Occipital lobe (tissue), 2 donors: ENCODE measurements around the gene ROPN1. TPM values are rescaled to one million over a fixed set of nuclear protein-coding genes. Genes with fewer than 3 reads are reported as not detected.
"Not testable (repeated sequence)": the region's sequence is repeated elsewhere in the genome, so short reads cannot be mapped to it uniquely, and the experiment has no call there.

Experiments
- DNase-seq: peaks from one replicate; lab custom pipeline; 2025; lab: John Stamatoyannopoulos, UW
- total RNA-seq: library from RNA; depleted of rRNA; stranded (reverse); fragments of >200 nt; gene quantifications from one replicate; pipeline ENCODE4 v1.2.3, GENCODE V29; 2014

ROPN1 gene
- total RNA-seq, 1 donor from 2014 or later = 0.16 TPM

GRCh38 chr3:123997543-123997942 lies 5.6 kb upstream of the ROPN1 start:
- DNase-seq = no peak

GRCh38 chr3:123993818-123994217 lies 1.9 kb upstream of the ROPN1 start:
- no peak for DNase-seq

GRCh38 chr3:123986427-123986826 lies 5.5 kb downstream of the ROPN1 start:
- no peak for DNase-seq

GRCh38 chr3:123984957-123985356 lies 7.0 kb downstream of the ROPN1 start:
- DNase-seq = no peak

DNA sequence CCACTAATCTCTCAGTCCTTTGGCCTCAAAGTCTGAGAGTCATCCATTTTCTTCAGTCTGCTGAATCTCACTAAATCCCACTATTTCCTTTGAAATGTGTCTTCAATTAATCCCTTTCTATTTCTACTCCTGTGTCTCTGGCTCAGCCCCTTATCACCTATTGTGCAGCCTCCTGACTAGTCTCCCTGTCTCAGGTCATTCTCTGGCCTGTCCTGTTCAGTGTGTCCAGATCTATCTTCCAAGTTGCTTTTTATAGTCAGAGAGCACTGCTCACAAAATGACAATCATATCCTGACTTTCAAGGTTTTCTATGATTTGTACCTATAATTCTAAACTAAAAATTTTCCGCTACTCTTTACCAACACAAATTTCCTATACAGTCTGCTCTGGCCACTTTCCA lies 7.6 kb downstream of the ROPN1 start:
- no peak for DNase-seq

DNA sequence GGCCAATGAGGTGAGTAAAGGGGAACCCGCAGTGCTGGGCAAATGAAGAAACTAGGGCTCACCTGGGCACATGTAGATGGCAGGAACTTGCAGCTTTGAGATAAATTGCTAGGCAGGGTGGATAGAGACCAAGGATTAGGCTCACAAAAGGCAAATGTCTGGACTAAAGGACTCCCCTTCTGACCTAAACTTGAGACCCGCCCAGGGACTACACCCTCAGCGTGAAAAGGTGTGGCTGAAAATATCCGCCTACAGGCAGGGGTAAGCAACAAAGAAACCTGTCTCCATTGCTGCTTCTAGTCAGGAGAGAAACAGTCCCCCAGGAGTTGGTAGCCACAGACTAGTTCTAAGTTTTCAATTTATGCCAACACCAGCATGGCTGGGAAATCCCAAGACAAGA lies 10.6 kb downstream of the ROPN1 start:
- not testable (repeated sequence) for DNase-seq

DNA sequence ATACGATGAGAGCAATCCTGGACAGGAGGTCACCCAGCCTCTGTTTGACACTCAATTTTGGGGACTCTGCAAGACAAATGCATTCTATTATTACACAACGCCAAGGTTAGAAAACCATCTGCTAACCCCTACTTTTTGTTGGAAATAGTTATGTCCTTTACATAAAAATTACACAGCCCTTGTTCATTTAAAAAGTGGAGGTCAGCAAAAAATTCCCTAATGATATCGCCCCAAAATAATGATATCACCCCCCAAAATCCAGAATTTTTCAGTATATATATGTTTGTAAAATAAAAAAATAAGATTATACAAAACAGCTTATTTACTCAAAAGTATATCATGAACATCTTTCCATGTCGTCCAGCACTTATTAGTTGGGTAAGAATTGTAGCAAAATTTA lies 11.4 kb downstream of the ROPN1 start:
- DNase-seq = no peak

- peak; percentile 54 for DNase-seq
Observed at GRCh38 chr3:123979525-123980501, 12.1 kb downstream of the ROPN1 start.

GRCh38 chr3:123976904-123977303 lies 15.0 kb downstream of the ROPN1 start:
- DNase-seq = not testable (repeated sequence)

DNA sequence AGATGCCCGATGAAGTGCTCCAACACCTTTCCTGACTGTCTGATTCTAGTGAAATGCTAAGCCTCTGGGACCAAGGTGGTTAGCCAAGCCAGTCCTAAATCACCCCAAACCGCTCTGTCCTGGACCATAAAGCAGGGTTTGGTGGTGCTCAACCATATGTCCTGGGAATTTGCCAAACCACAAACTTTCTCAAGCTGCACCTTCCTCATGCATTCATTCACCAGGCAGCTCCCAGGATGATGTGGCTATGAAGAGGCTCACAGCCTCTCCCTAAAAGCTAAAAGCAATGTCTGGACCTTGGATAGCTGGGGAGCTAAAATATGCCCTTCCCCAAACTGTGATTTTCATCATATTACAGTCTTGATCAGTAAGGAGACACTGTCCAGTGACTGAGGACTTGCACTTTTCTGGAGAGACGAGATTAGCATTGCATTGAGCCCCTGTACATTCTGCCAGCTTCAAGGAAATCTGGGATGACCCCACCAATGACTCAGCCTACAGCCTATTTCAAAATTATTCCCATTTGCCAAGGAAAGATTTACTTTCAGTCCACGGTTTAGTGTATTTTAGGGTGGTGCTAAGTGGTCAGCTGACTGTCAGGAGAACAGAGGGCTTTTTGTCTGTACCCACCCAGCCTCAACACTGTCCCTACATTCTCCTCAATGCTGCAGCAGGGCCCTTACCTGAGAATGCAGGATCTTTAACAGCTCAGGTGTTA lies 15.6 kb downstream of the ROPN1 start:
- DNase-seq = not testable (repeated sequence)

GRCh38 chr3:123975030-123975429 lies 16.9 kb downstream of the ROPN1 start:
- DNase-seq = not testable (repeated sequence)

DNA sequence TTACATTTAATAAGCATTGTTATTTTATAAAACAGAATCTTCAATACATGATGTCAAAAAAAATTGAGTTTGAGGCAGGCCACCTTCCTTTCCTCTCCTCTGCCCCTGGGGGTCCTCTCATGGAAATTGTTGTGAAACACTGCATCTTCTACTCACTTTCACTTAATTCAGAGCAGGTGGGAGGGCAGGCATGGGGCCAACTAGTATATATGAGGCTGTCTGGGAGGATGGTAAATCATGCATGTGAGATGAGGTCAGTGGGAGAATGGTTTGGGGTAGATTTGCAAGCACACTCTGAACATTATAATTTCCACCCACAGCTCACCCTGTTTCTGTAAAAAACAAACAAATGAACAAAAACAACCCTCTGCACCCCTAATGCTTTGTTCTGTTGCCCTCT lies 20.5 kb downstream of the ROPN1 start:
- no peak for DNase-seq

- not testable (repeated sequence) for DNase-seq
Observed at GRCh38 chr3:123967260-123967659, 24.7 kb downstream of the ROPN1 start.

DNA sequence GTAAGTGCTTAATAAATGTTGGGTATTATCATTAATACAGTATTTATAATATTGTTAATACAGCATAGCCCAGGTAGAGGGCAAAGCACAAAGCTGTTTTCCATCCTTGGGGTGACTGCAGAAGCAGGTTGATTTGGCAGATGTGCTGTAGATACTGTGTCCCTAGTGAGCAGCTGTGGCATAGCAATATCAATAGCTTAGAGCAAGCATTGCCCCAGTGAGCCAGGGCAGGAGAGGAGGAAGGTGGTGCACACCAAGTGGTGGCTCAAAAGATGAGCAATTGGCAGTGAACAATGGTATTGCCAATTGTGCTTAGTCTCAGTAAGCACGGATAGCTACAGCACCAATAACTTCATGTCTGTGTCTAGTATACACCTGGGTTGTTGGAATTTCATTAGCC lies 25.1 kb downstream of the ROPN1 start:
- not testable (repeated sequence) for DNase-seq

GRCh38 chr3:123964793-123965192 lies 27.1 kb downstream of the ROPN1 start:
- DNase-seq = not testable (repeated sequence)

GRCh38 chr3:123961508-123961856 lies 30.4 kb downstream of the ROPN1 start:
- no peak for DNase-seq

- DNase-seq = peak; percentile 90
Observed at GRCh38 chr3:123960781-123961507, 31.0 kb downstream of the ROPN1 start, which contains the start of gene CCDC14. CCDC14 (minus strand) TSS chr3:123961229; CDS start chr3:123961173, 56 bp downstream.

- DNase-seq = no peak
Observed at GRCh38 chr3:123953735-123954134, 38.2 kb downstream of the ROPN1 start.

GRCh38 chr3:123952844-123953520 lies 38.9 kb downstream of the ROPN1 start:
- no peak for DNase-seq

DNA sequence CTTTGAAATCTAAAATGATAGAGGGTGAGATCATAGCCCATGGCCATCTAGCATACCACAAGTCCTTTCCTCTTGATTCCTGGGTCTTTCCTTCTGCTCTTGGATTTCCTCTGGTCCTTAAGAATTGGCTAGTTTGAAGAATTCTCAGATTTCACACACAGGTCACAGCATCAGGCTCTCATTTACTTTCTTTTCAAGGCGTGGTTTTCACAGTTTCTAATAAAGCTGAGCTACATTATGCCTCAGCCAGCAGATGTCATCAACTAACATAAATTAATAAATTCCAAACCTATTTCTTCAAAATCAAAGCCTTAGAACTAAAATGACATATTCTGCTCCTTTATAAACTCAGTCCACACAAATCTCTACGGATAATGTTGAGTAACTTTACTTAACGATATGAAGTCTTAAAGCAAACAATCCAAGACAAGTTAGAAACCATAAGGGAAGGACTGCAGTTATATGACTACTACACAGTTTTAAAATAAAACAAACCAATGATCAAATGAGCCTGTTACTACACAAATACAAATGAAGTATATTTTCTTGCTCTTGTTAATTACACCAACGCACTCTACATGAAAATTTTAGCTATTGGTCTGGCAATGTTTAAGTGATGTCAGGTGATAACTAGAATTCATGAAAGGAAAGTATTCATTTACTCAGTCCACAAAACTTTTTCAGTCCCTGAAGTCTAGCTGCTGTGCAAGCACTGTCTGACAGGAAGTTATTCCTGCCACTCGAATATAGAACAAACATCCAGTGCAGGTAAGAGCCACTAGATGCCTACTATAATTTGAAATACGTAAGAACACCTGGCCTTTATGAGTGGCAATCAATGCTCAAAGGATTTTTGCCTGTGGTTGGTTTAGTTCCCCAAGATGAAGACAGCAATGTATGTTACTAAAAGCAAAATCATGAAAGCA lies 40.1 kb downstream of the ROPN1 start:
- DNase-seq = no peak
